ENCODE results near the gene AKAP10. TPM values are rescaled to one million over a fixed set of nuclear protein-coding genes. Genes with fewer than 3 reads are reported as not detected.
"Not testable (repeated sequence)": the region's sequence is repeated elsewhere in the genome, so short reads cannot be mapped to it uniquely, and the experiment has no call there.

The AKAP10 gene
- polyA plus RNA-seq, 3 donors from 2014 or later = 9.9 to 21.6 (median 14.7) TPM

DNA sequence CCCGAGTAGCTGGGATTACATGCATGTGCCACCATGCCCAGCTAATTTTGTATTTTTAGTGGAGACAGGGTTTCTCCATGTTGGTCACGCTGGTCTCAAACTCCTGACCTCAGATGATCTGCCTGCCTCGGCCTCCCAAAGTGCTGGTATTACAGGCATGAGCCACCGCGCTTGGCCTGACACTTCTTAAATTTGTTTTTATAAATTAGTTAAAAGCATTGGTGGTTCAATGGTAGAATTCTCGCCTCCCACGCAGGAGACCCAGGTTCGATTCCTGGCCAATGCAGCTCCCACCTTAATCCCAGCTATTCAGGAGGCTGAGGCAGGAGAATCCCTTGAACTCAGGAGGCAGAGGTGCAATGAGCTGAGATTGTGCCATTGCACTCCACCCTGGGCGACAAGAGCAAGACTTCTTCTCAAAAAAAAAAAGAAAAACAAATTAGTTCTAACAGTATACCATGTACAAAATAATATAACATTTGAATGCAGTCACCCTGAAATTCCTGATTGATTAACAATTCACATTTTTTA is 116.9 kb downstream of the AKAP10 start:
- H3K27ac Mint-ChIP-seq; H3K27me3 Mint-ChIP-seq (ENCODE audit: low read depth in 3 of 3); H3K4me1 Mint-ChIP-seq; H3K4me3 Mint-ChIP-seq; H3K9me3 Mint-ChIP-seq; DNase-seq: not testable (repeated sequence)
- peaks cover 4 to 23% (median 13%) of the 10 kb centered on the region in 3 donors for H3K36me3 Mint-ChIP-seq

DNA sequence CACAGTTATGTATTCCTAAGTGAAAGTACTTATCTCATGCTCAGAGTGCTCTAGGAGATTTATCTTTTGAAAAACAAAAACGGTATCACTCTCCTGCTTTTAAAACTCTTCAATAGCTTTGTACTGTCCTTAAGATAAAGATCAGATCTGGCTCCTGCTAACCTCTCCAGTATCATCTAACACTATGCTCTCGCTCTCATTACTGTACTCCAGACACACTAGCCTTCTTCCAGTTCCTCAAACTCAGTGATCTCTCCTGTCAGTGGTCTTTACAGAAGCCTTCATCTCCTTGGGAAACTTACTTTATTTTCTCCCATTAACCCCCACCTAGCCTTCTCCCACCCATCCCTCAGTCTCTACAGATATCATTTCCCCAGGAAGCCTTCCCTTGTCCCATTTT is 120.0 kb downstream of the AKAP10 start:
- peak overlapping the region in 2 of 6 donors; percentile 16 to 51 for H3K27ac Mint-ChIP-seq
- H3K9me3 Mint-ChIP-seq = no peaks in the 10 kb centered on the region
- H3K27me3 Mint-ChIP-seq (ENCODE audit: low read depth in 3 of 3) = no peaks in the 10 kb centered on the region
- H3K36me3 Mint-ChIP-seq = peaks cover 7 to 20% (median 16%) of the 10 kb centered on the region in 3 donors
- H3K4me3 Mint-ChIP-seq = no peak overlapping the region
- no peaks in the 10 kb centered on the region for H3K4me1 Mint-ChIP-seq
- DNase-seq = no peak

Other genes with a start within 250 kb of the AKAP10 start
- under 1 TPM in 2 of 3 donors, not detected in 1; 0.31 to 0.43 TPM for gene ALDH3A1, start 229.5 kb downstream of the AKAP10 start, polyA plus RNA-seq
- gene ULK2, start 109.9 kb downstream of the AKAP10 start, polyA plus RNA-seq = 10 to 100 TPM in 2 of 3 donors, 1 to 10 TPM in 1; 6.5 to 13.4 (median 10.6) TPM
- gene SPECC1, start 31.5 kb upstream of the AKAP10 start, polyA plus RNA-seq = 10 to 100 TPM in 2 of 3 donors, 1 to 10 TPM in 1; 6.0 to 43.3 (median 25.5) TPM